Caco-2 (cell line): ENCODE measurements around the gene AKAP1. TPM values are rescaled to one million over a fixed set of nuclear protein-coding genes. Genes with fewer than 3 reads are reported as not detected.

Source experiments
- BruUV-seq: library from RNA; stranded (reverse); fragments of 400-500 nt; replicated peaks from 2 replicates; lab custom pipeline; 2021; lab: Mats Ljungman, UMichigan
- CTCF ChIA-PET: fragments of 300-600 bp; sonication (Branson Sonifier 250); formaldehyde crosslinking; loops from one replicate; lab custom pipeline; 2022; ENCODE audit warnings: antibody characterized with exemption; lab: Charles Lee
- POLR2A ChIA-PET: fragments of 300-600 bp; sonication (Branson Sonifier 250); formaldehyde crosslinking; loops from one replicate; lab custom pipeline; 2022; ENCODE audit warnings: antibody characterized with exemption; lab: Charles Lee
- DNase-seq, 2 experiments: peaks; one replicate each; pipeline versions ENCODE4 v3.0.0 to v3.0.0-alpha.2; 2020 to 2022
- H3K27me3 ChIP-seq: replicated peaks from 2 replicates; pipeline ENCODE4 v1.6.0; 2011; ENCODE audit warnings: low read length; ENCODE audit not compliant: control insufficient read depth, insufficient read depth
- H3K36me3 ChIP-seq: 2 replicates; pipeline ENCODE4 v1.5.1; 2011; ENCODE audit warnings: low read length; ENCODE audit not compliant: control insufficient read depth, insufficient read depth
- H3K4me1 ChIP-seq: fragments of 250-450 bp; sonication (Bioruptor Pico); 2 replicates; pipeline ENCODE4 v1.5.1; 2020; ENCODE audit warnings: mild to moderate bottlenecking
- H3K4me3 ChIP-seq: 2 replicates; pipeline ENCODE4 v1.5.1; 2011; ENCODE audit warnings: low read depth, mild to moderate bottlenecking, control low read depth, low read length
- H3K9me3 ChIP-seq: fragments of 250-450 bp; sonication (Bioruptor Pico); 2 replicates; pipeline ENCODE4 v1.5.1; 2020; ENCODE audit warnings: mild to moderate bottlenecking, moderate library complexity
- H3K27ac Mint-ChIP-seq: one replicate; pipeline ENCODE4 v1.8.0; 2022; ENCODE audit warnings: mixed read lengths; ENCODE audit not compliant: unreplicated experiment
- H3K27me3 Mint-ChIP-seq: one replicate; pipeline ENCODE4 v1.8.0; 2022; ENCODE audit warnings: mixed read lengths; ENCODE audit not compliant: insufficient read depth, unreplicated experiment
- H3K36me3 Mint-ChIP-seq: one replicate; pipeline ENCODE4 v1.8.0; 2022; ENCODE audit warnings: mild to moderate bottlenecking, mixed read lengths; ENCODE audit not compliant: insufficient read depth, unreplicated experiment
- H3K4me1 Mint-ChIP-seq: one replicate; pipeline ENCODE4 v1.8.0; 2022; ENCODE audit warnings: low read depth, mixed read lengths; ENCODE audit not compliant: unreplicated experiment
- H3K4me3 Mint-ChIP-seq: one replicate; pipeline ENCODE4 v1.8.0; 2022; ENCODE audit warnings: mild to moderate bottlenecking, moderate library complexity, mixed read lengths; ENCODE audit not compliant: unreplicated experiment
- H3K9me3 Mint-ChIP-seq: one replicate; pipeline ENCODE4 v1.8.0; 2022; ENCODE audit warnings: mixed read lengths; ENCODE audit not compliant: unreplicated experiment
- CTCF ChIP-seq, 2 experiments: fragments of 200-600 bp in 1 of 2; IDR thresholded peaks; 1 replicate in 1 of 2; 2 replicates in 1 of 2; pipeline versions ENCODE4 v1.5.1 to v1.8.0; 2011 to 2022; ENCODE audit warnings: antibody characterized with exemption in 1 of 2, control low read depth in 1 of 2, inconsistent platforms in 1 of 2, low read depth in 1 of 2, low read length in 1 of 2, mild to moderate bottlenecking in 1 of 2, moderate library complexity in 1 of 2; ENCODE audit not compliant: insufficient read depth in 1 of 2, severe bottlenecking in 1 of 2, unreplicated experiment in 1 of 2
- intact Hi-C: fragments of 100-400 bp; cut with micrococcal nuclease; formaldehyde crosslinking; loops from one replicate; pipeline ENCODE4 v1.10.0; 2022; ENCODE audit not compliant: unreplicated experiment
- total RNA-seq: library from RNA; stranded (reverse); gene quantifications from 2 replicates; pipeline ENCODE4 v1.2.3, GENCODE V29; 2022

AKAP1 gene
- total RNA-seq, 1 experiment from 2014 or later = 87.1 TPM

- no peaks in the 10 kb centered on the region for H3K36me3 ChIP-seq
- H3K4me1 Mint-ChIP-seq = peaks cover 10% of the 10 kb centered on the region
- TF ChIP-seq CTCF (IDR thresholded peaks at IDR 0.05; ENCODE audit: insufficient read depth in 1 of 2, low read depth in 1 of 2, low read length in 1 of 2, severe bottlenecking in 1 of 2, unreplicated experiment in 1 of 2) = no peak
- H3K27me3 Mint-ChIP-seq = no peaks in the 10 kb centered on the region
- POLR2A ChIA-PET = no interaction called here
- intact Hi-C loops = loop anchor here (10.0 kb wide), 2 partner anchors 270 to 300 kb away; no protein-coding TSS in a partner anchor
- no peak overlapping the region for H3K4me3 ChIP-seq
- H3K4me1 ChIP-seq = peaks cover 6% of the 10 kb centered on the region; the same call in 1 of the 2 replicates
- H3K27ac Mint-ChIP-seq = no peak overlapping the region
- H3K27me3 ChIP-seq = no peaks in the 10 kb centered on the region
- no peak overlapping the region for H3K4me3 Mint-ChIP-seq
- H3K9me3 Mint-ChIP-seq = no peaks in the 10 kb centered on the region
- H3K36me3 Mint-ChIP-seq = no peaks in the 10 kb centered on the region
- H3K9me3 ChIP-seq = no peaks in the 10 kb centered on the region
- BruUV-seq = no TSS peak
- DNase-seq = no peak
- CTCF ChIA-PET = no interaction called here
These were observed 50.2 kb downstream of the AKAP1 start for GRCh38 chr17:57135026-57135788.

DNA sequence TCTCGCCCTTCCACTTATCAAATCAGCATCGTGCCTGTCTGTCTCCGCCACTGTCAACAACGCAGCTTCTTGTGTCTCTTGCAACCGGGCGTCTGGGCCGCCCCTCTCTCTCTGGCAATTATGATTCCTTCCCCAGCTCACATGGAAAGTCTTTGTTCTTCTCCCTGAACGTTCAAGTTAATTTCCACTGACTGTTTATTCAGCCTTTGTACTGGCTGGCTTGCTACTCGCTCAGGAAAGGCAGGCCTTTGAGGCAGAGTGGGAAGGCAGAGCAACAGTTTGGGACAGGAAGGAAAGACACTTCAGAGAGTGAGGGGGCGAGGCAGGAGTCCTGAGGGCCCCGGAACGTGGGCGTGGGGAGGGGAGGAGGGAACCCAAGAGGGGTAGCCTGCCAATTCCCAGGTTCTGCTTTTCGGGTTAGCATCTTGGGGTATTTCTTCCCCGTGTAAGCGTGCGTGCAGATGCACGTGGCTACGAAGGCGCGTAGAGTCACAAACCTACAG, 50.8 kb downstream of the AKAP1 start:
- no peaks in the 10 kb centered on the region for H3K9me3 Mint-ChIP-seq

DNA sequence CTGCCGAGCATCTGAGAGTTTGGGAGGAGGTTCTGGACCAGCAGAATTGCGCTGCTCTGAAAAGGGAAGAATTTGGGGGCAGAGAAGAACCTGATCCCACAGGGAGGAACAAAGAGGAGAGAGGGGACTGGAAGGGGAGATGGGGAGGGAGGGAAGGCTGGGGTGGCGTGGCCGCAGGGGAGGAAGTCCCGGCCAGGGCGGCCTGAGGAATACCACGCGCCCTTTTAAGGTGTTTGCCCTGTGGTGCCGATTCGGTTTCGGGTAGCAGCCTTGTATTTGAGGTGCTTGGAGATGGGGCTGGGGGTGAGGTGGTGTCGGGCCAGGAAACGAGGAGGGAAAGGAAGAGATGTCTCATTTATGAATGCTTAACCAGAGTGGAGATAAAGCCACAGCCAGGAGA, 51.3 kb downstream of the AKAP1 start:
- Mint-ChIP-seq H3K9me3 (no peaks in the 10 kb centered on the region), H3K27me3 (no peaks in the 10 kb centered on the region), H3K36me3 (no peaks in the 10 kb centered on the region), H3K4me3 (no peak overlapping the region), H3K27ac (no peak overlapping the region), H3K4me1 (no peaks in the 10 kb centered on the region)
- no peaks in the 10 kb centered on the region for H3K4me1 ChIP-seq
- H3K36me3 ChIP-seq = no peaks in the 10 kb centered on the region
- intact Hi-C loops = loop anchor here (10.0 kb wide), 2 partner anchors 268 to 298 kb away; no protein-coding TSS in a partner anchor
- H3K27me3 ChIP-seq = no peaks in the 10 kb centered on the region
- DNase-seq = no peak
- H3K9me3 ChIP-seq = no peaks in the 10 kb centered on the region
- TF ChIP-seq CTCF (IDR thresholded peaks at IDR 0.05; ENCODE audit: insufficient read depth in 1 of 2, low read depth in 1 of 2, low read length in 1 of 2, severe bottlenecking in 1 of 2, unreplicated experiment in 1 of 2) = no peak
- no peak overlapping the region for H3K4me3 ChIP-seq
- no TSS peak for BruUV-seq
- ChIA-PET POLR2A (no interaction called here), CTCF (no interaction called here)

More for the DNA sequence above, 50.8 kb downstream of the AKAP1 start:
- DNase-seq = no peak
- BruUV-seq = no TSS peak
- H3K27me3 ChIP-seq = no peaks in the 10 kb centered on the region
- H3K4me3 Mint-ChIP-seq = no peak overlapping the region
- no peaks in the 10 kb centered on the region for H3K36me3 ChIP-seq
- no peaks in the 10 kb centered on the region for H3K9me3 ChIP-seq
- no peaks in the 10 kb centered on the region for H3K4me1 ChIP-seq
- H3K4me1 Mint-ChIP-seq = peaks cover 4% of the 10 kb centered on the region
- no peaks in the 10 kb centered on the region for H3K36me3 Mint-ChIP-seq
- H3K4me3 ChIP-seq = no peak overlapping the region
- POLR2A ChIA-PET = no interaction called here
- intact Hi-C loops = loop anchor here (10.0 kb wide), 2 partner anchors 269 to 299 kb away; no protein-coding TSS in a partner anchor
- no peak overlapping the region for H3K27ac Mint-ChIP-seq
- H3K27me3 Mint-ChIP-seq = no peaks in the 10 kb centered on the region
- no peak for TF ChIP-seq CTCF (IDR thresholded peaks at IDR 0.05; ENCODE audit: insufficient read depth in 1 of 2, low read depth in 1 of 2, low read length in 1 of 2, severe bottlenecking in 1 of 2, unreplicated experiment in 1 of 2)
- CTCF ChIA-PET = no interaction called here
